Measurements from ENCODE around the gene ZEB2. TPM values are rescaled to one million over a fixed set of nuclear protein-coding genes. Genes with fewer than 3 reads are reported as not detected.

The ZEB2 gene
- total RNA-seq, 1 experiment from 2014 or later, result 1.2 TPM

- Histone ChIP-seq H3K18ac (ENCODE audit: insufficient read length, low read depth, low read length) (no peak overlapping the region), H2BK120ac (ENCODE audit: low read depth, low read length, poor library complexity, severe bottlenecking) (no peak overlapping the region), H2BK20ac (ENCODE audit: low read depth, low read length, poor library complexity, severe bottlenecking) (no peak overlapping the region), H3K79me2 (ENCODE audit: insufficient read depth, low read length) (no peaks in the 10 kb centered on the region), H4K5ac (ENCODE audit: insufficient read length, low read depth, low read length) (no peak overlapping the region), H2BK5ac (ENCODE audit: insufficient read length, low read length) (no peak overlapping the region), H3K9me3 (ENCODE audit: control insufficient read depth, low read depth, low read length) (no peaks in the 10 kb centered on the region), H2AK5ac (ENCODE audit: insufficient read length, low read length) (no peak overlapping the region), H4K8ac (replicated peaks; ENCODE audit: insufficient read length, low read depth, low read length) (no peak overlapping the region), H2AFZ (ENCODE audit: low read length) (no peak overlapping the region), H3T11ph (ENCODE audit: low read length) (no peak overlapping the region), H4K91ac (ENCODE audit: insufficient read length, low read depth, low read length) (no peak overlapping the region), H3K9ac (ENCODE audit: extremely low read depth, insufficient read length, low read length) (no peak overlapping the region), H3K27me3 (ENCODE audit: insufficient read depth, low read length) (no peaks in the 10 kb centered on the region), H3K4me2 (ENCODE audit: insufficient read depth, insufficient read length, low read length) (no peak overlapping the region), H2BK15ac (ENCODE audit: low read depth, low read length) (no peak overlapping the region), H3K56ac (ENCODE audit: insufficient read length, low read depth, low read length) (no peak overlapping the region), H3K23ac (ENCODE audit: insufficient read length, low read depth, low read length) (no peak overlapping the region), H3K79me1 (ENCODE audit: insufficient read depth, low read depth, low read length, poor library complexity, severe bottlenecking) (no peaks in the 10 kb centered on the region), H3K4ac (ENCODE audit: low read depth, low read length) (no peak overlapping the region), H3K23me2 (ENCODE audit: insufficient read length, low read depth, low read length, poor library complexity, severe bottlenecking) (no peaks in the 10 kb centered on the region), H2BK12ac (ENCODE audit: insufficient read length, low read depth, low read length) (no peak overlapping the region), H4K20me1 (ENCODE audit: control insufficient read depth, insufficient read depth, insufficient read length) (no peaks in the 10 kb centered on the region), H3K4me1 (ENCODE audit: insufficient read depth, low read length) (peaks cover 14% of the 10 kb centered on the region; the same call in 1 of the 2 replicates), H3K27ac (ENCODE audit: insufficient read length, low read depth, low read length) (no peak overlapping the region), H3K14ac (ENCODE audit: insufficient read depth, low read length) (no peak overlapping the region)
- Mint-ChIP-seq H3K36me3 (ENCODE audit: insufficient read depth in 1 of 3, low read depth in 3 of 3) (no peaks in the 10 kb centered on the region), H3K4me3 (no peak overlapping the region), H3K9me3 (no peaks in the 10 kb centered on the region), H3K27me3 (ENCODE audit: low read depth) (no peaks in the 10 kb centered on the region), H3K27ac (no peak overlapping the region), H3K4me1 (peaks cover 27 to 30% of the 10 kb centered on the region in 2 experiments)
- no peak for DNase-seq
- no peak for TF ChIP-seq CTCF (conservative IDR thresholded peaks at IDR 0.05)
- no CpG with 5 or more reads among the region's 5 CpGs for WGBS (ENCODE audit: extremely low coverage, insufficient read length, low lambda C conversion rate)
These were observed 45.9 kb downstream of the ZEB2 start for GRCh38 chr2:144474017-144474416.

All from H9 (cell line).